Glomerular visceral epithelial cell (primary cell): Measurements from ENCODE around the gene ABCD4.
"Not testable (repeated sequence)": the region's sequence is repeated elsewhere in the genome, so short reads cannot be mapped to it uniquely, and the experiment has no call there.

ENCODE experiments used
- DNase-seq: peaks from one replicate; pipeline ENCODE4 v3.0.0-alpha.2; 2016; ENCODE audit errors: extremely low spot score

Gene ABCD4

GRCh38 chr14:74302634-74303569 lies at the start of gene ABCD4:
ABCD4 (minus strand) TSS chr14:74302934; CDS start chr14:74302912, 22 bp downstream.
- DNase-seq = peak; percentile 95

- DNase-seq = no peak
These were observed 48.2 kb upstream of the ABCD4 start for GRCh38 chr14:74350928-74351323.

- no peak for DNase-seq
These were observed 47.6 kb upstream of the ABCD4 start for GRCh38 chr14:74350211-74350927.

GRCh38 chr14:74349757-74350156 lies 47.0 kb upstream of the ABCD4 start:
- no peak for DNase-seq

- DNase-seq = no peak
These were observed 46.2 kb upstream of the ABCD4 start for GRCh38 chr14:74348735-74349463.

GRCh38 chr14:74348241-74348734 lies 45.6 kb upstream of the ABCD4 start, which contains the start of gene VRTN:
VRTN (plus strand) TSS chr14:74348471; CDS start chr14:74356784, 8,313 bp downstream.
- no peak for DNase-seq

GRCh38 chr14:74347795-74348100 lies 45.0 kb upstream of the ABCD4 start:
- DNase-seq = no peak

- DNase-seq = no peak
These were observed 44.5 kb upstream of the ABCD4 start for GRCh38 chr14:74347097-74347794.

- DNase-seq = no peak
These were observed 43.6 kb upstream of the ABCD4 start for GRCh38 chr14:74346341-74346740.

- peak; percentile 60 for DNase-seq
These were observed 31.2 kb upstream of the ABCD4 start for GRCh38 chr14:74333909-74334308.

GRCh38 chr14:74329950-74330552 lies 27.3 kb upstream of the ABCD4 start:
- not testable (repeated sequence) for DNase-seq

GRCh38 chr14:74326369-74327152 lies 23.8 kb upstream of the ABCD4 start:
- no peak for DNase-seq

- no peak for DNase-seq
These were observed 22.7 kb upstream of the ABCD4 start for GRCh38 chr14:74325446-74325845.

- DNase-seq = peak; percentile 28
These were observed 22.2 kb upstream of the ABCD4 start for GRCh38 chr14:74324931-74325361.

GRCh38 chr14:74314576-74314975 lies 11.8 kb upstream of the ABCD4 start:
- DNase-seq = peak; percentile 38

- no peak for DNase-seq
These were observed 10.9 kb upstream of the ABCD4 start for GRCh38 chr14:74313601-74314000.

- no peak for DNase-seq
These were observed 9.4 kb upstream of the ABCD4 start for GRCh38 chr14:74312161-74312560.

GRCh38 chr14:74309125-74310022 lies 6.6 kb upstream of the ABCD4 start:
- no peak for DNase-seq

- DNase-seq = no peak
These were observed 6.0 kb upstream of the ABCD4 start for GRCh38 chr14:74308695-74309094.
